Peyer's patch (tissue), 4 donors: ENCODE data around the gene CLRN2. TPM values are rescaled to one million over a fixed set of nuclear protein-coding genes. Genes with fewer than 3 reads are reported as not detected.
"Not testable (repeated sequence)": the region's sequence is repeated elsewhere in the genome, so short reads cannot be mapped to it uniquely, and the experiment has no call there.

Source experiments
- DNase-seq, 3 donors: peaks; one replicate each; pipeline ENCODE4 v3.0.0-alpha.2; 2017 to 2019
- H3K27ac ChIP-seq, 4 donors: fragments of 200-600 bp; sonication (generic); one replicate each; pipeline ENCODE4 v1.5.1; 2016 to 2019
- H3K27me3 ChIP-seq, 2 donors: fragments of 200-600 bp; sonication (generic); one replicate each; pipeline ENCODE4 v1.5.1; 2019
- H3K36me3 ChIP-seq, 3 donors: fragments of 200-600 bp; sonication (generic); one replicate each; pipeline ENCODE4 v1.5.1; 2016 to 2019
- H3K4me1 ChIP-seq, 4 donors: fragments of 200-600 bp; sonication (generic); one replicate each; pipeline ENCODE4 v1.5.1; 2016 to 2019
- H3K4me3 ChIP-seq, 4 donors: fragments of 200-600 bp; sonication (generic); 1 replicate in 3 of 4; 2 replicates in 1 of 4; pipeline ENCODE4 v1.5.1; 2016 to 2019; ENCODE audit warnings: mild to moderate bottlenecking in 1 of 4
- H3K9me3 ChIP-seq, 4 donors: fragments of 200-600 bp; sonication (generic); one replicate each; pipeline ENCODE4 v1.5.1; 2016 to 2019; ENCODE audit warnings: mild to moderate bottlenecking in 1 of 4
- CTCF ChIP-seq, 6 experiments: fragments of 450-650 bp in 4 of 6; fragments of 200-600 bp in 2 of 6; sonication (generic) in 1 of 6; IDR thresholded peaks; one replicate each; pipeline ENCODE4 v1.5.1; 2017 to 2019; ENCODE audit warnings: antibody characterized with exemption in 6 of 6, mild to moderate bottlenecking in 3 of 6, moderate library complexity in 1 of 6
- POLR2A ChIP-seq, 2 donors: fragments of 450-650 bp; IDR thresholded peaks; one replicate each; pipeline ENCODE4 v1.5.1; 2017; ENCODE audit warnings: antibody characterized with exemption in 2 of 2, mild to moderate bottlenecking in 2 of 2, moderate library complexity in 2 of 2
- total RNA-seq, 4 donors: library from RNA; depleted of rRNA; stranded (reverse); fragments of >200 nt; gene quantifications; one replicate each; pipeline ENCODE4 v1.1.0, GENCODE V29; 2016

CLRN2 gene
- total RNA-seq, 4 donors from 2014 or later = not detected

GRCh38 chr4:17535242-17535641 lies 20.3 kb downstream of the CLRN2 start:
- H3K9me3 ChIP-seq = no peaks in the 10 kb centered on the region
- no peak for TF ChIP-seq POLR2A (IDR thresholded peaks at IDR 0.05)
- TF ChIP-seq CTCF (IDR thresholded peaks at IDR 0.05) = no peak
- no peaks in the 10 kb centered on the region for H3K27me3 ChIP-seq
- H3K36me3 ChIP-seq = no peaks in the 10 kb centered on the region
- no peaks in the 10 kb centered on the region for H3K4me1 ChIP-seq
- no peak overlapping the region for H3K4me3 ChIP-seq
- no peak overlapping the region for H3K27ac ChIP-seq
- no peak for DNase-seq

GRCh38 chr4:17535906-17536305 lies 20.9 kb downstream of the CLRN2 start:
- no peak overlapping the region for H3K27ac ChIP-seq
- TF ChIP-seq CTCF (IDR thresholded peaks at IDR 0.05) = no peak
- no peak for TF ChIP-seq POLR2A (IDR thresholded peaks at IDR 0.05)
- H3K4me3 ChIP-seq = no peak overlapping the region
- DNase-seq = no peak
- H3K27me3 ChIP-seq = no peaks in the 10 kb centered on the region
- H3K36me3 ChIP-seq = no peaks in the 10 kb centered on the region
- no peaks in the 10 kb centered on the region for H3K4me1 ChIP-seq
- H3K9me3 ChIP-seq = no peaks in the 10 kb centered on the region

- not testable (repeated sequence) for H3K9me3 ChIP-seq, H3K36me3 ChIP-seq, H3K4me1 ChIP-seq, DNase-seq, H3K27me3 ChIP-seq, H3K4me3 ChIP-seq, H3K27ac ChIP-seq
Measured at GRCh38 chr4:17537060-17537459, 22.1 kb downstream of the CLRN2 start.

- no peaks in the 10 kb centered on the region for H3K4me1 ChIP-seq
- no peaks in the 10 kb centered on the region for H3K36me3 ChIP-seq
- H3K9me3 ChIP-seq = no peaks in the 10 kb centered on the region
- no peaks in the 10 kb centered on the region for H3K27me3 ChIP-seq
- H3K4me3 ChIP-seq = no peak overlapping the region
- H3K27ac ChIP-seq = no peak overlapping the region
- DNase-seq = no peak
- TF ChIP-seq CTCF (IDR thresholded peaks at IDR 0.05) (no peak), POLR2A (IDR thresholded peaks at IDR 0.05) (no peak)
Measured at GRCh38 chr4:17544205-17544604, 29.2 kb downstream of the CLRN2 start.

GRCh38 chr4:17544831-17545234 lies 29.9 kb downstream of the CLRN2 start:
- no peaks in the 10 kb centered on the region for H3K9me3 ChIP-seq
- H3K36me3 ChIP-seq = no peaks in the 10 kb centered on the region
- DNase-seq = no peak
- no peak overlapping the region for H3K4me3 ChIP-seq
- no peak overlapping the region for H3K27ac ChIP-seq
- H3K27me3 ChIP-seq = no peaks in the 10 kb centered on the region
- no peaks in the 10 kb centered on the region for H3K4me1 ChIP-seq
- TF ChIP-seq CTCF (IDR thresholded peaks at IDR 0.05) = no peak
- TF ChIP-seq POLR2A (IDR thresholded peaks at IDR 0.05) = no peak

GRCh38 chr4:17545374-17546140 lies 30.6 kb downstream of the CLRN2 start:
- no peak for DNase-seq
- no peak overlapping the region for H3K4me3 ChIP-seq
- H3K36me3 ChIP-seq = no peaks in the 10 kb centered on the region
- no peaks in the 10 kb centered on the region for H3K27me3 ChIP-seq
- H3K4me1 ChIP-seq = no peaks in the 10 kb centered on the region
- H3K27ac ChIP-seq = no peak overlapping the region
- no peak for TF ChIP-seq CTCF (IDR thresholded peaks at IDR 0.05)
- no peak for TF ChIP-seq POLR2A (IDR thresholded peaks at IDR 0.05)
- H3K9me3 ChIP-seq = no peaks in the 10 kb centered on the region
